Measurements from ENCODE around the gene ANKH.

The ANKH gene

GRCh38 chr5:14787801-14788579, 83.6 kb downstream of the ANKH start:
- no peak for DNase-seq

GRCh38 chr5:14783691-14784090, 87.9 kb downstream of the ANKH start:
- no peak for DNase-seq

DNA sequence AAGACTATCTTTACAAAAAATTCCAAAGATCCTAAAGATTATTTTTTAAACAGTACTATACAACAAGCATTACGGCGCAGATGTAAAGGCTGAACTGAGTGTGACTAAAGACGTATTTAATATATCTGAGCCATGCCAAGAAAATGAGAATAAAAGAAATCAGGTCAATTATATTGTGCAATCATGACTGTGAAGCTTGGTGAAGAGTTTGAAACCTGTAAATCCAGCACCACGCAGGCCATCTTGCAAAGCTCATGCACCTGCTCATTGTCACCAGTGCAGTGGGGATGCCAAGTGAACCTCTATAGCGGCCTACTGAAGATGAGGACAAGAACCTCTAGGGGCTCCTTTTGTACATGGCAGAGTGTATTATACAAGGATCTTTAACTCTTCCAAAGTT, 89.0 kb downstream of the ANKH start:
- DNase-seq, result no peak

GRCh38 chr5:14781106-14781505, 90.5 kb downstream of the ANKH start:
- DNase-seq, result no peak

GRCh38 chr5:14779975-14780374, 91.6 kb downstream of the ANKH start:
- DNase-seq, result no peak

DNA sequence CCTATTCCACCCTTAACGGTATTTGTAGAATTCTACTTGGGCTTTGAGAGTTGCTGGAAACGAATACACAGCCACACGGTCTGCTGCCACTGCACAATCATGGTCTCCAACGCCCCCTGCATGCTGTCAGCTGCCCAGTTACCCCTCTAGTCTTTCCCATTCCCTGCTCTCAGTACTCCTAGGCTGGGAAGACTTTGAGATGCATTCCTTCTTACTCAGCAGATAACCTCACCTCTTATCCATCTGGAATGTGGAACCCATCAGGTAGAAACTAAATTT, 92.8 kb downstream of the ANKH start:
- DNase-seq, result no peak

DNA sequence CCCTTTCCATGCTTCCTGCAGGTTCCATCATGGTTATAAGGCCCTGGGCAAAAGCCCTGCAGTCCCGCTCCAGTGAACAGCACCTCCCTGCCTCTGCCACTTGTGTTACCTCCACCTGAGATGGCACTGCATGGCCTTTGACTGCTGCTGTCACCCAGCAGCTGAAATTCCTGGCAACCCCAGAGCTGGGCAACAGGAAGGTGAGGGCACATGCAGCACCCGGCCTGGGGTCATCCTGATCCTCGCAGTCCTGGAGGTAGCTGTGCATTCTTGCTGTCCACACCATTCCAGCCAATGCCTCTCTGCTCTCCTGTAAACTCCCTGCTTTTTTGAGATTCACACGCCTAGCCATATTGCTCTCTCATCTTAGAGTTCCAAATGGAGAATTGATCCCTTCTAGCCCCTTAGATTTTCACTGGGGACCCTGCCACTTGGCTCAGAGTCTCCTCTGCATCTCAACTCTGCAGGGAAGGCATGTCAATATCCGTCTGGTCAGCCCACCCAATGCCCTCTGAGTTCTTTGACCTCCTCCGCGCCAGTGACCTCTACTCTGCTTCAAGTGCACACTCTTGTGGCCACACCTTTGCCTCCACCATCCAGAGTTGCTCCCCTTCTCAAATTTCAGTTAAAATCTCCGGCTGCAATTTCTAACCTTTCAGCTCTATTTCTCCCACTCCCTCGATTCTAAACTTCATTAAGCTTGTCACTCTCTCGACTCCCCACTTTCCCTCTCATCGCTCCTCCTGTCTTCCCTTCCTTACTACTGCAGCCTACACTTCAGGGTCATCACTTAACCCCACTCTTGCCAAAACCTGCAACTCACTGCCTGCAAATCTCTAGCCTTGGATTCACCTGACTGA, 93.4 kb downstream of the ANKH start:
- no peak for DNase-seq

- no peak for DNase-seq
These were observed 94.4 kb downstream of the ANKH start for GRCh38 chr5:14777187-14777586.

GRCh38 chr5:14776602-14777001, 95.0 kb downstream of the ANKH start:
- no peak for DNase-seq

DNA sequence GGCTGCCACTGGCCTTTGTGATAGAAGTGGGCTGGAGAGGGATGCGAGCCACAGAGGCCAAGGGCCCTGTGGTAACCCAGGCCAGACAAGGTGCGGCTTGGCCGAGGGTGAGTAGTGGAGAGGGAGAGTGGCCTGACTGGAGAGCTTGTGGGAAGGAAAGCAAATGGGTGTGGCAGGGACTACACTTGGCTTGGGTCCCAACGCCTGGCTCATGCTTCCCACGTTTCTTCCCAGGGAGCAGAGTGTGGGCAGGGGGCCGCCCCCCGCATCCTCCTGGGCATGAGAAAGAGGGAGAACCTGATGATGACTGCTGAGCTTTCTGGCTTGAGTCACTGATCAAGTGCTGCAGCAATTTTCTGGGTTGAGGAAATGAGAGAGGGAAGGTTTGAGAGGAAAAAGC, 95.7 kb downstream of the ANKH start:
- no peak for DNase-seq

- no peak for DNase-seq
These were observed 98.0 kb downstream of the ANKH start for GRCh38 chr5:14773588-14773987.

DNA sequence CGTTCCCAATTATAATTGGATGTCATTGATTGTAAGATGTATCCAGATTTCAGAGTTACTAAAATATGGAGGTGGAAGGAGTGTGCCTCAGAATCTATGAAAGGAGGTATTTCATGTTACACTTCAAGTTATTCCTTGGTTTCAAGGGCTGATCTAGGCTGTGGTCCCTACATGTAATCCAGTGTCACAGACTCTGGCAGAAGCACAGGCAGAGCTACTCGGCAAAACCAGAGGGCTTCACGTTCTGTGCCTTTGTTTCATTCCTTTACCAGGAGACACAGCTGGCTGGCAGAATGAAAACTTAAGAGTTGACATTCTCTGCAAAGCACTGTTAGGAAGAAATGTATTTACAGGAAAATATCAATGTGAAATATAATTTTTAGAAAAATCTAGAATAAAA, 99.6 kb downstream of the ANKH start:
- DNase-seq, result no peak

- DNase-seq, result no peak
These were observed 100.4 kb downstream of the ANKH start for GRCh38 chr5:14771189-14771588.

DNA sequence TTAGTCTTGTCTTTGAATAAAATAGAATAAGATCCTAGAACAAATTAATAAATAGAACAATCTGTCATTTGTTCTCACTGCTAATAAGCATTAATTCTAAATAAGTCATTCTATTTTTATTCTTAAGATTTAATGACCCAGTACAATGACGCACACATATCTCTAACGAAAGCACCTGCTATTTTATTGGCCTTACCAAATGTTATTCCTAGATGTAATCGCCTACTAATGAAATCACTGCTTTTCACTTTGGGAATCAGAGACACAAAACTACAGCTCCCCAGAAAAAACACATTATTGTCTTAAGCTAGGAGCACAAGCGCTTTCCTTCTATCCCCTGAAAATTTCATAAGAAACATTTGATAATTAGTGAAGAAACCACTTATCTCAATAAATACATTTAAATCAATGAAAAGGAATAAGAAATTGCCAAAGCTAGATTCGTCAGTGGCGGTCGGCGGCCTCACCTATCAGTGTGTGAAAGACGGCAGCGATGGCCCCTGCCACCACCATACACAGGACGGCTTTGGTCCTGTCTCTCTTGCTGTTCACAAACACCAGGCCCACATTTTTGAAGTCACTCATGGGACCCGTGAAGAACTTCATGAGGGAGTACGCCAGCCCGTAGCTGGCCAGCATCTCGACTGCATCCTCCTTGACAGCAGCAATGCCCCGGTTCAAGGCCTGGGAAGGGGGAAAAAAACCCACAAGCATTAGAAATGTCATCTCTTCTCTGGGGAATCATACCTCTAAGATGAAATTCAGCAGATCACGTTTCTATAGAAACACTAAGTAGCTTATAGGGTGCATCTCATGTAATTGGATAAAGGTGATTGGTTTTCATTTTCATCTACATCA, 102.8 kb downstream of the ANKH start:
- no peak for DNase-seq

DNA sequence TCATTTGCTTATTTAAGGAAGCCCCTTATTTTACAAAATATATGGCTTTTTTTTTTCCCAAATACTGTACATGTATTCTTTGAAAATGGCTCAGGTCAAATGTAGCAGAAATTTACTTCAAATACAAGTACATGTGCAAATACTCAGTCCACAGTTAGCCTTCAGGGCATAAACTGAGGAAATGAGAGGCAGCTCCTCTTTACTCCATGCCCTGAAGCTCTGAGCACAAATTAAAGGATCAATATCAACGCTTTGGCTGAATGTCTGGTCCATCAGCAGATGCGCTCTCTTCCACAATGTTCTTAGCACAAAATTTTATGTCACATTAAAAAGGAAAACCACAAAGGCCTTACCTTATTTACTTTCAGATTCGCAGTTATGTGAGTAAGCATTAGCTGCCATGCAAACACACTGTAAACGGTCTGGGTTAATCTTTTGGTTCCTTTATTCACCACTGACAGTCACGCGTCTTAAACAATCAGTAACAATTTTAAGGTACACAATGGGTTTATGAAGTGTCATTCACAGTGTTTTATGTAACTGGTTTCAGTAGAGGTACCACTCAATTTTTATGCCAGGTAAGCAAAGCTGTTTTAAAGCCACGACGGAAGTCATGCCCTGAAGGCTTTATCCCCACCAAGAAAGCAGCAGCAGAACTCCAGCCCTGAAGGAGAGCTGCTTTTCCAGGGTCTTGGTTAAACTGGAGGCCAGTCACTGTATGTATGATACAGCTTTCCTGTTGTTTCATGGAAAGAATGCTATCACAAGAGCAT, 103.7 kb downstream of the ANKH start:
- no peak for DNase-seq

- no peak for DNase-seq
These were observed 104.5 kb downstream of the ANKH start for GRCh38 chr5:14767053-14767452.

GRCh38 chr5:14766584-14766983, 105.0 kb downstream of the ANKH start:
- DNase-seq, result no peak

DNA sequence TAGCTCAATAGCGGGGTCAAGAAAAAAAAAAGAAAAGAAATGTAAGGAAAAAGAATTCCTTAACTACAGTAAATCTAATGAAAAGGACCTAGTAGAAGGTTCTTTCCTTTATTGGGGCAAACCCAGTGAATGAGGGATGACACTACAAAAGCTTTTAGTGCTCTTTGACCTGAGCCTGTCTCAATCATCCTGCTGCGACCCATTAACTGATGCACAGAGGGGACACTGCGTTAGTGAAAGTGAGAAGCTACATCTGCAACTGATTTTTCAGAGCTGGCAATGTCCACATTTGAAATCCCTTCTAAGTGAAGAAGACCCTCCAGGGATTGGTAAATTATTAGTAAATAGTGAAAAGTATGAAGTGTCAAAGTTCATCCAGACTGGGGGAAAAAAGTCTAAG, 106.0 kb downstream of the ANKH start:
- DNase-seq, result no peak

DNA sequence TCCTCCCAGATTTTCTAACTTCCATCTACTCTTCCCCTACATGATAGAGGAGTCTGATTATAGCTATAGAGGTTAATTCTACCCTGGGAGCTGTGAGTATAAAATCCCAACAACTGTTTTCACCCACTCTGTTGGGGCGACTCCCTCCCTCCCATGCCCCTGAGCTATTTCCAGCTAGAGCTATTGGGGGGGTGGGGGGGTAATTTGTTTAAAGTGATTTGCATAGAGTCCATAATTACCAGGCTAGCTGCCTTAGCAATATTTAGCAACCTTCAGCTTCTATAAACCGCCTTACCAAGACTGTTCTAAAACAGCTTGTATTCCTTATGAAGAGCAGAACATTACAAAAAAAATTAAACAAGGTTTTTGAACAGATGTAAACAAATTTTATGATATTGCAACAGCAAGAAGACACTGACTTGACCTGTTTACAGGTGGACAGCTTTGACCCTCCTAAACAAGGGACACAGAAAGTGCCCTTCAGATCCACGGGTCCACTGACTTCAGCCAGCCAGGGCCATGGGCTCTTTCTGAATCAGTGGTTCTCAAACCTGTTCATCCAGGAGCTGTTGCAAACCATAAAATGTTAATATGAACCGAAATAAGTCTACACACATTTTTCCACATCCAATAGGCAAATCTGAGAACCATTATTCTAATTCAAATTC, 108.9 kb downstream of the ANKH start:
- DNase-seq, result no peak

DNA sequence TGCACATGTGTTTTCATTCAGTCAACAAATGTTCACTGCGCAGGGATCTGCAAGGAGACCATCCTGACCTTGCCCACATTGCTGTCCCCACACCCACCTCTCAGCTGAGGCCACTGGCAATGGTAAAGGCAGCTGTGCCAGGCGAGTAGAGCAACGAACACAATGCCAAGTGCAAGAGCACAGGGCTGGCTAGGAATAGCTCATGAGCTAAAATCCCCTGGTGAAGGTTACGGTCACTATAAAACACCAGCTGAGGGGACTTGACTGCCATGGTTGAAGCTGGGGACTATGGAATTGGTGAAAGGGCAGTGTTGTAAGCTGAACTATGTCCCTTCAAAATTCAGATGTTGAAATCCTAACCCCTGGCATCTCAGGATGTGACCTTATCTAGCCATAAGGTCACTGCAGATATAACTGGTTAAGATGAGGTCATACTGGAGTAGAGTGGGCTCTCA, 111.0 kb downstream of the ANKH start:
- no peak for DNase-seq

DNA sequence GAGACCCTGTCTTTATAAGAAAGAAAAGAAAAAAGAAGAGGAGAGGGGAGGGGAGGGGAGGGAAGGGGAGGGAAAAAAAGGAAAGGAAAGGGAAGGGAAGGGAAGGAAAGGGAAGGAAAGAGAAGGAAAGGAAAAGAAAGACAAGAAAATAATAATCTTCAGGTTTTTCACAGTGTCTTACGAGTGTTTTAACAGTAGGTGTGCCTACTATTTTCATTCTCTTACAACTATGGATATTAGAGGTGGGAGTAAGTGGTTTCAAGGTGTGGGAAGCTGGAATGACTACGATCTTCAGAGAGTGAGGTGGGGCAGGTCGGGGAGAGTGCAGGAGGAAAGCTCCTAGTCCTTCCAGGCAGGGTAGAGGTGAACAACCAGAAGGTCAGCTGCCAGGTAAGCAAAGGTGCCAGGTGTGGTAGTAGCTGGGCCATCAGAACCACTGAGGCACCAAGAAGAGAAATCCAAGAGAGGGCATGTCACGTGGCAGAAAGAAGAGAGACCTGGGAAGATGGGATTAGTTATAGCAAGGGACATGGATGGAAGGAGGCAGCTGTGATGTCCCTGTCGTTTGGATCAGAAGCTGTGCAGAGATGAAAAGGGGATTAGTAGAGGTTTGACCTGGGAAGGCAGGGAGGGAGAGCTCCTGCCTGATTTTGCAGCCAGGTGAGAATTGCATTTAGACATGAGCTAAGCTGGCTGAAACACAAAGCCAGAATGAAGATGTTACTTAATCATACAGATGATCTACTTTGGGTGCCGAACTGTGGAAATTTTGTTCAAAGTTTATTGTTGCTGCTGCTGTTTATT, 111.6 kb downstream of the ANKH start:
- DNase-seq, result no peak
